PC-9 (cell line): ENCODE data around the gene KAT8. TPM values are rescaled to one million over a fixed set of nuclear protein-coding genes. Genes with fewer than 3 reads are reported as not detected.
A peak's percentile ranks its signal among the peaks of the same experiment; 100 is the strongest.

Source experiments
- BruUV-seq: library from RNA; stranded (reverse); fragments of 400-500 nt; replicated peaks from 2 replicates; lab custom pipeline; 2021; lab: Mats Ljungman, UMichigan
- CTCF ChIA-PET: fragments of 300-600 bp; sonication (Branson Sonifier 250); formaldehyde crosslinking; loops from one replicate; lab custom pipeline; 2022; ENCODE audit warnings: antibody characterized with exemption; lab: Charles Lee
- POLR2A ChIA-PET: fragments of 300-600 bp; sonication (Branson Sonifier 250); formaldehyde crosslinking; loops from one replicate; lab custom pipeline; 2022; ENCODE audit warnings: antibody characterized with exemption; ENCODE audit not compliant: unreplicated experiment; lab: Charles Lee
- DNase-seq, 2 experiments: peaks; one replicate each; pipeline versions ENCODE4 v3.0.0 to v3.0.0-alpha.2; 2015 to 2022; ENCODE audit warnings: mixed read lengths in 1 of 2
- H2AFZ ChIP-seq: fragments of 200-600 bp; sonication (generic); 2 replicates; pipeline ENCODE4 v1.8.1; 2017; ENCODE audit warnings: antibody characterized with exemption
- H3F3A ChIP-seq: fragments of 200-600 bp; sonication (generic); 2 replicates; pipeline ENCODE4 v1.8.1; 2017; ENCODE audit warnings: antibody characterized with exemption, mild to moderate bottlenecking, low read depth; ENCODE audit not compliant: insufficient read depth
- H3K27ac ChIP-seq: fragments of 200-600 bp; sonication (generic); 2 replicates; pipeline ENCODE4 v1.6.1; 2016; ENCODE audit warnings: mixed run types
- H3K27me3 ChIP-seq: fragments of 200-600 bp; sonication (generic); 2 replicates; pipeline ENCODE4 v1.6.1; 2016; ENCODE audit warnings: low read depth, mixed run types; ENCODE audit not compliant: insufficient read depth
- H3K36me3 ChIP-seq: fragments of 200-600 bp; sonication (generic); 2 replicates; pipeline ENCODE4 v1.6.1; 2016; ENCODE audit warnings: low read depth, mixed run types
- H3K4me1 ChIP-seq: fragments of 200-600 bp; sonication (generic); replicated peaks from 2 replicates; pipeline ENCODE4 v1.6.1; 2016; ENCODE audit warnings: mixed run types; ENCODE audit not compliant: insufficient read depth
- H3K4me2 ChIP-seq: fragments of 200-600 bp; sonication (generic); 2 replicates; pipeline ENCODE4 v1.6.1; 2017; ENCODE audit warnings: mixed run types
- H3K4me3 ChIP-seq: fragments of 200-600 bp; sonication (generic); 2 replicates; pipeline ENCODE4 v1.6.1; 2016; ENCODE audit warnings: mixed run types
- H3K79me2 ChIP-seq: fragments of 200-600 bp; sonication (generic); 2 replicates; pipeline ENCODE4 v1.6.1; 2017; ENCODE audit warnings: low read depth, mixed run types
- H3K9me2 ChIP-seq: fragments of 200-600 bp; sonication (generic); 2 replicates; pipeline ENCODE4 v1.8.1; 2017; ENCODE audit warnings: mild to moderate bottlenecking; ENCODE audit not compliant: insufficient read depth
- H3K9me3 ChIP-seq: fragments of 200-600 bp; sonication (generic); 2 replicates; pipeline ENCODE4 v1.8.1; 2016; ENCODE audit warnings: low read depth; ENCODE audit not compliant: insufficient read depth
- H4K20me1 ChIP-seq: fragments of 200-600 bp; sonication (generic); 2 replicates; pipeline ENCODE4 v1.8.1; 2017; ENCODE audit not compliant: insufficient read depth
- CTCF ChIP-seq: fragments of 200-600 bp; sonication (generic); conservative IDR thresholded peaks from 2 replicates; pipeline ENCODE4 v1.6.1; 2017; ENCODE audit warnings: mixed run types, antibody characterized with exemption, mild to moderate bottlenecking, moderate library complexity
- EZH2 ChIP-seq: fragments of 200-600 bp; sonication (generic); IDR thresholded peaks from 2 replicates; pipeline ENCODE4 v1.8.0; 2017; ENCODE audit warnings: antibody characterized with exemption, low read depth
- intact Hi-C: fragments of 100-400 bp; cut with micrococcal nuclease; formaldehyde crosslinking; loops from one replicate; pipeline ENCODE4 v1.10.0; 2022; ENCODE audit not compliant: unreplicated experiment
- total RNA-seq: library from RNA; stranded (reverse); gene quantifications from 2 replicates; pipeline ENCODE4 v1.2.3, GENCODE V29; 2021

KAT8 gene
- total RNA-seq, 1 experiment from 2014 or later: 81.4 TPM

- peaks cover 7% of the 10 kb centered on the region for H4K20me1 ChIP-seq
- TF ChIP-seq CTCF: no peak
- no peak for TF ChIP-seq EZH2
- no peaks in the 10 kb centered on the region for H3K9me3 ChIP-seq
- H3K9me2 ChIP-seq: no peaks in the 10 kb centered on the region
- BruUV-seq: no TSS peak
- peak within 1 kb of the TSS; percentile 62 for H3K27ac ChIP-seq
- POLR2A ChIA-PET: interaction anchor here (0.6 to 1.7 kb wide), 11 partner anchors 28 to 1040 kb away, joined by 3 to 16 read pairs (median 5); partner anchors contain the start of genes CTF1, KAT8 and PRSS8
- H3F3A ChIP-seq: peaks cover 4% of the 10 kb centered on the region; the same call in 1 of the 2 replicates
- intact Hi-C loops: loop anchor here (1.0 to 2.0 kb wide), 7 partner anchors 41 to 385 kb away; partner anchors contain the start of genes ARMC5, FUS, HSD3B7 and PRSS8
- CTCF ChIA-PET: interaction anchor here (0.6 to 1.6 kb wide), 4 partner anchors 50 to 625 kb away, joined by 4 to 21 read pairs (median 12); partner anchors contain the start of gene HSD3B7
- peak within 1 kb of the TSS; percentile 95 for H3K4me2 ChIP-seq
- peak within 1 kb of the TSS; percentile 89 for H3K4me3 ChIP-seq
- H2AFZ ChIP-seq: peak within 1 kb of the TSS; percentile 93
- H3K79me2 ChIP-seq: peaks cover 73% of the 10 kb centered on the region
- peaks cover 20% of the 10 kb centered on the region for H3K4me1 ChIP-seq
- peak; percentile 98 to 99 for DNase-seq
- no peaks in the 10 kb centered on the region for H3K27me3 ChIP-seq
- H3K36me3 ChIP-seq: no peaks in the 10 kb centered on the region
These were observed 43.3 kb upstream of the KAT8 start, which contains the start of the genes ZNF646 and ZNF668 for GRCh38 chr16:31073970-31074813. Gene ZNF646 (plus strand): TSS chr16:31074422. CDS start chr16:31076325, 1,903 bp downstream. Gene ZNF668 (minus strand): TSS chr16:31074240. CDS start chr16:31064459, 9,781 bp downstream.

- no peak for DNase-seq
- no peaks in the 10 kb centered on the region for H3K27me3 ChIP-seq
These were observed 42.7 kb upstream of the KAT8 start for GRCh38 chr16:31074814-31075183.

More at GRCh38 chr16:31074814-31075183, 42.7 kb upstream of the KAT8 start:
- no TSS peak for BruUV-seq
- POLR2A ChIA-PET: interaction anchor here (0.7 to 1.2 kb wide), 2 partner anchors 11 to 179 kb away, joined by 4 to 9 read pairs; partner anchors contain the start of gene CTF1
- H3F3A ChIP-seq: peaks cover 4% of the 10 kb centered on the region; the same call in 1 of the 2 replicates
- peaks cover 13% of the 10 kb centered on the region for H4K20me1 ChIP-seq
- intact Hi-C loops: loop anchor here (1.0 to 2.0 kb wide), 6 partner anchors 41 to 385 kb away; partner anchors contain the start of genes ARMC5, FUS, HSD3B7 and PRSS8
- no peaks in the 10 kb centered on the region for H3K9me3 ChIP-seq
- peak overlapping the region; percentile 54; the same call in 1 of the 2 replicates for H3K27ac ChIP-seq
- H3K4me2 ChIP-seq: peak overlapping the region; percentile 95
- no peaks in the 10 kb centered on the region for H3K9me2 ChIP-seq
- H3K79me2 ChIP-seq: peaks cover 67% of the 10 kb centered on the region
- H3K4me3 ChIP-seq: peak overlapping the region; percentile 89
- TF ChIP-seq CTCF (no peak), EZH2 (no peak)
- CTCF ChIA-PET: interaction anchor here (0.6 to 1.6 kb wide), 3 partner anchors 19 to 90 kb away, joined by 3 to 21 read pairs (median 16); partner anchors contain the start of gene HSD3B7
- peaks cover 20% of the 10 kb centered on the region for H3K4me1 ChIP-seq
- H2AFZ ChIP-seq: peak overlapping the region; percentile 89
- no peaks in the 10 kb centered on the region for H3K36me3 ChIP-seq
